ENCODE measurements around the gene IGF2R. TPM values are rescaled to one million over a fixed set of nuclear protein-coding genes. Genes with fewer than 3 reads are reported as not detected.

IGF2R gene
- total RNA-seq, 1 experiment from 2014 or later, result 92.2 TPM

DNA sequence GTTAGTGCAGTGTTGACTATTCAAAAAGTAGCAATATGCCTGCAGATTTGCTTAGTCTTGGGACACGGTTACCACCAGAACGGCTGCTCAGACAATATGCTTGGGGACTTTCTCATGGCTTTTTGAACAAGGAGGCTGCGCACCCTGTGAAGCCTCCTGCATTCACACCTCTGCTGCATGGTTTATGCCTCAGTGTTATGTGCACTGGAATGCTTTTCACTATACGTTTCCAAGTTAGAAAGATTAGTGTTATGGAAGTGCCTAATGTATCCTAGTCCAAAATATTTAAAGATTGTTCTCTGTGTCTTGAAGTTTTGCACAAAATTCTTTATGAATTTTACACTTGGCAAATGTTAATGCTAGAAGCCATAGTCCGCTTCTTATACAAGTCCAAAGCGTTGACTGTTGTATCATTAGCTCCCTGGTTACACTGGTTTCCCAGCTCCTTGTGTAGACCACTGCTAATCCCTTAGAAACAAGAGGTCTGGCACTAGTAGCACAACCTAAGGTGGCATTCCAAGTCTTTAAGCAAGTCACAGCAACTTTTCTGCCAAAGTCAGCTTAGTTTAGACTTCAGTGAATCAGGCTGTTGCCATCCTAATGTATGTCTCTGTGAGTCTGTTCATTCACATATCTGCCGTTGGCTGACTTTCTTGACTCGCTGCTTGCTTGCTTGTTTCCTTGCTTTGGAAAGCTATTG lies 126.4 kb downstream of the IGF2R start:
- H3K27ac Mint-ChIP-seq (ENCODE audit: unreplicated experiment), result no peak overlapping the region
- no peaks in the 10 kb centered on the region for H3K27me3 Mint-ChIP-seq (ENCODE audit: insufficient read depth, unreplicated experiment)
- TF ChIP-seq, protein P1, sequence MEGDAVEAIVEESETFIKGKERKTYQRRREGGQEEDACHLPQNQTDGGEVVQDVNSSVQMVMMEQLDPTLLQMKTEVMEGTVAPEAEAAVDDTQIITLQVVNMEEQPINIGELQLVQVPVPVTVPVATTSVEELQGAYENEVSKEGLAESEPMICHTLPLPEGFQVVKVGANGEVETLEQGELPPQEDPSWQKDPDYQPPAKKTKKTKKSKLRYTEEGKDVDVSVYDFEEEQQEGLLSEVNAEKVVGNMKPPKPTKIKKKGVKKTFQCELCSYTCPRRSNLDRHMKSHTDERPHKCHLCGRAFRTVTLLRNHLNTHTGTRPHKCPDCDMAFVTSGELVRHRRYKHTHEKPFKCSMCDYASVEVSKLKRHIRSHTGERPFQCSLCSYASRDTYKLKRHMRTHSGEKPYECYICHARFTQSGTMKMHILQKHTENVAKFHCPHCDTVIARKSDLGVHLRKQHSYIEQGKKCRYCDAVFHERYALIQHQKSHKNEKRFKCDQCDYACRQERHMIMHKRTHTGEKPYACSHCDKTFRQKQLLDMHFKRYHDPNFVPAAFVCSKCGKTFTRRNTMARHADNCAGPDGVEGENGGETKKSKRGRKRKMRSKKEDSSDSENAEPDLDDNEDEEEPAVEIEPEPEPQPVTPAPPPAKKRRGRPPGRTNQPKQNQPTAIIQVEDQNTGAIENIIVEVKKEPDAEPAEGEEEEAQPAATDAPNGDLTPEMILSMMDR (IDR thresholded peaks at IDR 0.05; ENCODE audit: insufficient read depth in 1 of 2, low read depth in 1 of 2, low read length in 1 of 2, severe bottlenecking in 1 of 2, unreplicated experiment in 1 of 2), result no peak
- H3K36me3 Mint-ChIP-seq (ENCODE audit: insufficient read depth, unreplicated experiment), result peaks cover 66% of the 10 kb centered on the region
- Histone ChIP-seq H3K36me3 (ENCODE audit: control insufficient read depth, insufficient read depth, low read length) (no peaks in the 10 kb centered on the region; the same call in 1 of the 2 replicates), H3K4me1 (no peaks in the 10 kb centered on the region), H3K27me3 (replicated peaks; ENCODE audit: control insufficient read depth, insufficient read depth, low read length) (no peaks in the 10 kb centered on the region), H3K9me3 (no peaks in the 10 kb centered on the region), H3K4me3 (ENCODE audit: low read depth, low read length) (no peak overlapping the region)
- BruUV-seq (replicated peaks), result no TSS peak
- POLR2A ChIA-PET, result no interaction called here
- no peaks in the 10 kb centered on the region for H3K9me3 Mint-ChIP-seq (ENCODE audit: unreplicated experiment)
- intact Hi-C loops (cut with micrococcal nuclease; ENCODE audit: unreplicated experiment), result no loop called here
- H3K4me1 Mint-ChIP-seq (ENCODE audit: low read depth, unreplicated experiment), result no peaks in the 10 kb centered on the region
- no peak overlapping the region for H3K4me3 Mint-ChIP-seq (ENCODE audit: unreplicated experiment)
- CTCF ChIA-PET, result no interaction called here
- DNase-seq, result no peak

DNA sequence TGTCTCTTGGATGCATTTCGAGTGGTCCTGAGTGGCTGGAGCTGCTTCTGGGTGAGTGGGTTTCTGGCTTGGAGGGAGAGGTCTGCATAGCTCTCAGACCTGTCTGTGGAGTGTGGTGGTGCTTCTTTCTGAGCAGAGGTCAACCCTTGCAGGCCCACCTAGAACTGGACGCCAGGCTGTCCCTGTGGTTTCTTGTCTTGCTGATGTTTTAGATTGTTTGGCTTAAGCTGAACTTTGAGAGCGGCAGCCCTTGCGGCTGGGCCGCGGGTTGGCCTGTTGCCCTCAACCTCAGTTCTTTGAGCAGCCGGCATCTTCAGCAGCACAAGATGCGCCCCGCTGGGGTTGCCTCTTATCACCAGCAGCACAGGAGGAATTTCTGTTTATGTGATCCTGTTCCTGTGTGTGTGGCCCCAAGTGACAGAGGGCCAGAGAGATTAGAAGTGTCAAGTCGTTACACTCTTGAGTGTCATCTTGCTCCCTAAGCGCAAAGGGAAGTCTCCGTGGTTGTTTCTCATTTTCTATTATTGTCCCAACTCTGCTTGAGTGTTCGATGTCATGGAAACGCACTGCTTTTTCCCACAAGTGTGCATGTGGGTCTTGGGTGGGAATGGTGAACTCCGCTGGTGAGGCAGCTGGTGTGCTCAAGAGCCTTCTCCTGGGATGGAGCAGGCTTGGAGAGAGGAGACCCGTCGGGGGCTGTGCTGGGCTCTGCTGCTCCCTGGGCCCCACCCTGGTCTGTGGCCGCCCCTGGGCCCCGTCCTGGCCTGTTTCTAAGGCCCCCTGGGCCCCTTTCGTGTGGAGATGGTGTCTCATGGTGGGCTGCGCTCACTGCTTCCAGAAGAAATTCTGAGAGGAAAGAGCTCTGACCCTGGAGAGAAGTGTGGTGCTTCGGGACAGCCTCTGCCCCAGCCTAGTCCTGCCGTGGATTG lies 132.7 kb downstream of the IGF2R start:
- no peaks in the 10 kb centered on the region for H3K4me1 Mint-ChIP-seq (ENCODE audit: low read depth, unreplicated experiment)
- intact Hi-C loops (cut with micrococcal nuclease; ENCODE audit: unreplicated experiment), result no loop called here
- no peaks in the 10 kb centered on the region for H3K27me3 ChIP-seq (replicated peaks; ENCODE audit: control insufficient read depth, insufficient read depth, low read length)
- peak in 1 of 2 experiments; percentile 6 for DNase-seq
- BruUV-seq (replicated peaks), result no TSS peak
- H3K4me3 Mint-ChIP-seq (ENCODE audit: unreplicated experiment), result no peak overlapping the region
- peaks cover 82% of the 10 kb centered on the region for H3K36me3 Mint-ChIP-seq (ENCODE audit: insufficient read depth, unreplicated experiment)
- no peak overlapping the region for H3K4me3 ChIP-seq (ENCODE audit: low read depth, low read length)
- no peaks in the 10 kb centered on the region for H3K27me3 Mint-ChIP-seq (ENCODE audit: insufficient read depth, unreplicated experiment)
- H3K36me3 ChIP-seq (ENCODE audit: control insufficient read depth, insufficient read depth, low read length), result peaks cover 1% of the 10 kb centered on the region
- no peaks in the 10 kb centered on the region for H3K4me1 ChIP-seq
- ChIA-PET CTCF (no interaction called here), POLR2A (no interaction called here)
- TF ChIP-seq, protein P1 (IDR thresholded peaks at IDR 0.05; ENCODE audit: insufficient read depth in 1 of 2, low read depth in 1 of 2, low read length in 1 of 2, severe bottlenecking in 1 of 2, unreplicated experiment in 1 of 2), result no peak
- H3K9me3 Mint-ChIP-seq (ENCODE audit: unreplicated experiment), result no peaks in the 10 kb centered on the region
- no peak overlapping the region for H3K27ac Mint-ChIP-seq (ENCODE audit: unreplicated experiment)
- H3K9me3 ChIP-seq, result no peaks in the 10 kb centered on the region

DNA sequence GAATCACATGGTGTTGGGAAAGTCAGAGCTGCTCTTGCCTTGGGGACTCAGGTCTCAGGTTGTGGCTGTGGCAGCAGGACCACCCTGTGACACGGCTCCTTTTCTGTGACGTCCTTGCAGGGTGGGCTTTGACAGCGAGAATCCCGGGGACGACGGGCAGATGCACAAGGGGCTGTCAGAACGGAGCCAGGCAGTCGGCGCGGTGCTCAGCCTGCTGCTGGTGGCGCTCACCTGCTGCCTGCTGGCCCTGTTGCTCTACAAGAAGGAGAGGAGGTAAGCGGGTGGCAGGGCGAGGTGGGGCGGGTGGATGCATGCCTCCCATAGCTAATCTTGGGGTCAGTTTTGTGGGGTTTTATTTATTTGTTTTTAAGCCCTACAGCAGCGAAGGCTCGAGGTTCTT lies 133.5 kb downstream of the IGF2R start:
- Mint-ChIP-seq H3K4me1 (ENCODE audit: low read depth, unreplicated experiment) (no peaks in the 10 kb centered on the region), H3K9me3 (ENCODE audit: unreplicated experiment) (no peaks in the 10 kb centered on the region), H3K27ac (ENCODE audit: unreplicated experiment) (no peak overlapping the region), H3K36me3 (ENCODE audit: insufficient read depth, unreplicated experiment) (peaks cover 82% of the 10 kb centered on the region), H3K27me3 (ENCODE audit: insufficient read depth, unreplicated experiment) (no peaks in the 10 kb centered on the region), H3K4me3 (ENCODE audit: unreplicated experiment) (no peak overlapping the region)
- POLR2A ChIA-PET, result no interaction called here
- DNase-seq, result no peak
- H3K36me3 ChIP-seq (ENCODE audit: control insufficient read depth, insufficient read depth, low read length), result peaks cover 1% of the 10 kb centered on the region
- H3K27me3 ChIP-seq (replicated peaks; ENCODE audit: control insufficient read depth, insufficient read depth, low read length), result no peaks in the 10 kb centered on the region
- H3K4me1 ChIP-seq, result no peaks in the 10 kb centered on the region
- intact Hi-C loops (cut with micrococcal nuclease; ENCODE audit: unreplicated experiment), result no loop called here
- no peaks in the 10 kb centered on the region for H3K9me3 ChIP-seq
- no TSS peak for BruUV-seq (replicated peaks)
- no peak overlapping the region for H3K4me3 ChIP-seq (ENCODE audit: low read depth, low read length)
- CTCF ChIA-PET, result no interaction called here
- TF ChIP-seq, protein P1 (IDR thresholded peaks at IDR 0.05; ENCODE audit: insufficient read depth in 1 of 2, low read depth in 1 of 2, low read length in 1 of 2, severe bottlenecking in 1 of 2, unreplicated experiment in 1 of 2), result no peak
